H1 (cell line): ENCODE data around the gene DAAM1. TPM values are rescaled to one million over a fixed set of nuclear protein-coding genes. Genes with fewer than 3 reads are reported as not detected.

Experiments used
- CHD2 ChIP-seq: IDR thresholded peaks from 2 replicates; pipeline ENCODE4 v1.6.1; 2012; ENCODE audit warnings: low read length, improper control_type of control experiment
- CHD7 ChIP-seq: fragments of 300-600 bp; sonication (generic); IDR thresholded peaks from 2 replicates; pipeline ENCODE4 v1.7.1; 2012; ENCODE audit warnings: low read length, moderate library complexity, mild to moderate bottlenecking, inconsistent platforms; ENCODE audit not compliant: insufficient replicate concordance
- E2F6 ChIP-seq: IDR thresholded peaks from 2 replicates; pipeline ENCODE4 v1.6.1; 2012; ENCODE audit warnings: inconsistent platforms
- GABPA ChIP-seq: IDR thresholded peaks from 2 replicates; pipeline ENCODE4 v1.6.1; 2011; ENCODE audit warnings: mild to moderate bottlenecking, low read length, moderate library complexity, borderline replicate concordance; ENCODE audit not compliant: insufficient read depth
- HDAC2 ChIP-seq, 2 experiments: fragments of 300-600 bp in 1 of 2; sonication (generic) in 1 of 2; IDR thresholded peaks; 2 replicates each; pipeline ENCODE4 v1.6.1; 2011 to 2012; ENCODE audit warnings: low read depth in 2 of 2, low read length in 2 of 2, mild to moderate bottlenecking in 2 of 2, moderate library complexity in 2 of 2, borderline replicate concordance in 1 of 2, inconsistent platforms in 1 of 2
- KDM1A ChIP-seq: fragments of 200-600, 300-600 bp; sonication (generic); IDR thresholded peaks from 2 replicates; pipeline ENCODE4 v1.7.1; 2016; ENCODE audit warnings: mild to moderate bottlenecking, low read length, borderline replicate concordance
- MAX ChIP-seq: IDR thresholded peaks from 2 replicates; pipeline ENCODE4 v1.6.1; 2012; ENCODE audit warnings: inconsistent platforms
- SIRT6 ChIP-seq: IDR thresholded peaks from one replicate; pipeline ENCODE4 v1.7.1; 2012; ENCODE audit warnings: low read length, inconsistent platforms
- SP4 ChIP-seq: IDR thresholded peaks from 2 replicates; pipeline ENCODE4 v1.6.1; 2012; ENCODE audit warnings: low read length, inconsistent platforms
- TAF7 ChIP-seq: optimal IDR thresholded peaks from 2 replicates; pipeline ENCODE3; 2011; ENCODE audit warnings: low read depth, mild to moderate bottlenecking, inconsistent platforms, low read length, moderate library complexity, borderline replicate concordance
- ZNF274 ChIP-seq: IDR thresholded peaks from 2 replicates; pipeline ENCODE4 v1.7.0; 2012; ENCODE audit warnings: low read length, borderline replicate concordance; ENCODE audit errors: extremely low read depth
- polyA plus RNA-seq, 7 experiments: library from polyadenylated mRNA; depleted of rRNA in 3 of 7; stranded (reverse) in 5 of 7; unstranded in 2 of 7; fragments of >200 nt in 5 of 7; fragments of 200-250 nt in 2 of 7; gene quantifications; 1 replicate in 5 of 7; 2 replicates in 1 of 7; 4 replicates in 1 of 7; pipeline versions ENCODE4 v1.2.1 to v1.2.3, GENCODE V29; 2011 to 2013; ENCODE audit warnings: missing spikeins in 2 of 7, mixed read lengths in 2 of 7
- total RNA-seq: library from RNA; stranded (reverse); fragmentation: NEBNext Ultra II Directional; extraction: Animal tissue kit (Norgen Biotek cat#: 25700); gene quantifications from 2 replicates; pipeline ENCODE4 v1.2.1, GENCODE V29; 2021

The DAAM1 gene
- total and polyA plus RNA-seq, 2 of the 8 experiments (the other 6 are each of a cell fraction or from before 2014, with no cell fraction given), result 5.0 to 44.9 TPM

GRCh38 chr14:59303216-59303615 is 114.7 kb downstream of the DAAM1 start (continued):
- no peak for TF ChIP-seq CHD7
- no peak for TF ChIP-seq E2F6
- no peak for TF ChIP-seq GABPA
- no peak for TF ChIP-seq MAX
- TF ChIP-seq ZNF274, result no peak
- no peak for TF ChIP-seq TAF7
- TF ChIP-seq SIRT6, result no peak
- no peak for TF ChIP-seq KDM1A
- TF ChIP-seq SP4, result no peak
- no peak for TF ChIP-seq CHD2
- no peak for TF ChIP-seq HDAC2 (IDR thresholded peaks at IDR 0.05; ENCODE audit: borderline replicate concordance in 1 of 2, low read depth in 2 of 2, low read length in 2 of 2)
